HG02840 (cell line): ENCODE measurements around the gene TBXAS1.
"Not testable (repeated sequence)": the region's sequence is repeated elsewhere in the genome, so short reads cannot be mapped to it uniquely, and the experiment has no call there.

Experiments used
- ATAC-seq: cut with Tn5 transposase; IDR thresholded peaks from one replicate; pipeline ENCODE4 v1.9.1; 2021; ENCODE audit warnings: mild to moderate bottlenecking, moderate library complexity, moderate number of reproducible peaks; ENCODE audit not compliant: unreplicated experiment, low FRiP score

The TBXAS1 gene

DNA sequence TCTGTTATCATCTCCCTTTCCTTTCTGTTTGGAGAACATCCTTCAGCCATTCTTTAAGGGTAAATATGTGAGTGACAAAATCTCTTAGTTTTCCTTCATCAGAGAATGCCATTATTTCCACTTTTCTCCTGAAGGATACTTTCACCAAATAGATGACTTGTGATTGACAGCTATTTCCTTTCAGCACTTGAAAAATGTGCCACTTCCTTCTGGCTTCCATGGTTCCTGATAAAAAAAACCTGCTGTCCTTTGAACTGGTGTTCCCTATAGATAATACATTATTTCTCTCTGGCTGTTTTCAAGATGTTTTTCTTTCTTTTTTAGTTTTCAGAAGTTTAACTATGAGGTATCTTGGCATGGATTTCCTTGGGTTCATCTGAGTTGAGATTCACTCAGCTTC is 79.7 kb downstream of the TBXAS1 start:
- no peak for ATAC-seq

DNA sequence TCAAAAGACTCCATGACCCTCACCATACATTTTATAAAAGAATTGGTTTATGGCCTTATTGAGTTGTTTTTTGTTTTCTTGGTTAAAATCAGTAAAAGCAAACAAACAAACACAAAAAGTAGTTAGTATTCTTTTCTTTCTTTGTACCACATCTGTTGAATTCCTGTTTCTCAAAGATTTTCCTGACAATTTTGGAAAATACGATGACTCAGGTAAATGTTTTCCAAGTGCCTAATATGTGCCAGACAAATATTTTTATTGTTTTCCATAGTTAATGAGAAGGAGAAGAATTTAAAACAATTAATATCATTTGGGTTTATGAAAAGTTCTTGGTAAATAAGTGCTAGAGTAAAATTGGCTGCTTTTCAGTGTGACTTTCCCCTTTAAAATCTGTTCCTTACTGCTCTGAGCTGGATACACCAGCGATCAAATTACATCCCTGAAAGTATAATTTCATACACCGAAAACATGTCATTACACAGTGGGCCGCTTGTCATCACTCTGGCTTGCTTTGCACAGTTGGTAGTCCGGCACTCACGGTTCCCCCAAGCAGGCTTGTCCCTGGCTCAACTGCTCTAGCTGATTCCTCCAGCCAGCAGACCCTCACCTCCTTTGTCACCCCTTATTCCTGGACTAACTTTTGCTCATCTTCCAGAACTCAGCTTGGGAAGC is 80.5 kb downstream of the TBXAS1 start:
- no peak for ATAC-seq

DNA sequence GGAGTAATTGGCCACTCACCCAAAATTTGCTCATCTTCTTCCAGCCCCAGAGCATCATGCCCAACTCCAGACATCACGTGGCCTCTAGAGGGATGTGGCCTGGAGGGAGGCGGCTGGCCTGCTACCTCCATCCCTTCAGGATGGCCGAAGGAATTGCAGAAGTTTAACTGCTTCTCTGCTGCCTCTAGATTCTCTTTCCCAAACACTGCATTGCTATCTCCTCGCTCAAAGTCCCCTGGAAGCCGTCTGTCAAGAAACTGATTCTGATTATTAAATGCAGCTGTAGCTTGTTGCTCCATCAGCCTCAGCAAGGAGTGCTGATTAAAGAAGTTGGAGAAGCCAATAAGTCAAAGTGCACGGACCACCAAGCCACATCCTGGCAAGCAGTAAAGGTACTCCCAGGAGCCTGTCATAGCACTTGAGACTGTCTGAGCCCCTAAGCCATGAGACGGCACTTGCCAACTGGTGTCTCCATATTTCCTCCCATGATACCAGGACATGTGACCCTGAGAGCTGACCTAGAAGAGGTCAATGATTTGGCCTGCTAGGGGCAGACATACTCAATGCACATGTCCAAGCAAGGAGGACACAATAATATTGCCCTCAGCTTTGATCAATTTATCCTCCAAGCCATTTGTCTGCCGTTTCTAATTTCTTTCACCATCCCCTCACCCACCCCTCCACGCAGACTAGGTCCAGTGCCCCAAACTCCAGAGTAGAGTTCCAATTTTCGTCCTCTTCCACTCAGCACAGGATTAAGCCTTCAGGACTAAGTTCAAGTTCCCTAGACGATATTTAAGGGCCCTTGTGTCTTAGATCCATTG is 84.2 kb downstream of the TBXAS1 start:
- no peak for ATAC-seq

DNA sequence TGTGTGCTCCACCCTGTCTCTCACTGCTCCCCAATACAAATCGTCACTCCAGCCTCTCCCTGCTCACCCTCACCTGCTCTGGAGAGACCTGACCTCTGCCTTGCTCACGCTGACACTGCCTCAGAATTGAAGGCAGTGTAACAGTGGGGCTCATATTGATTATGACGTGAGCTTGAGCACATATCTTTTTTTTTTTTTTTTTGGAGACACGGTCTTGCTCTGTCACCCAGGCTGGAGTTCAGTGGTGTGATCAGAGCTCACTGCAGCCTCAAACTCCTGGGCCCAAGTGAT is 84.7 kb downstream of the TBXAS1 start:
- no peak for ATAC-seq

DNA sequence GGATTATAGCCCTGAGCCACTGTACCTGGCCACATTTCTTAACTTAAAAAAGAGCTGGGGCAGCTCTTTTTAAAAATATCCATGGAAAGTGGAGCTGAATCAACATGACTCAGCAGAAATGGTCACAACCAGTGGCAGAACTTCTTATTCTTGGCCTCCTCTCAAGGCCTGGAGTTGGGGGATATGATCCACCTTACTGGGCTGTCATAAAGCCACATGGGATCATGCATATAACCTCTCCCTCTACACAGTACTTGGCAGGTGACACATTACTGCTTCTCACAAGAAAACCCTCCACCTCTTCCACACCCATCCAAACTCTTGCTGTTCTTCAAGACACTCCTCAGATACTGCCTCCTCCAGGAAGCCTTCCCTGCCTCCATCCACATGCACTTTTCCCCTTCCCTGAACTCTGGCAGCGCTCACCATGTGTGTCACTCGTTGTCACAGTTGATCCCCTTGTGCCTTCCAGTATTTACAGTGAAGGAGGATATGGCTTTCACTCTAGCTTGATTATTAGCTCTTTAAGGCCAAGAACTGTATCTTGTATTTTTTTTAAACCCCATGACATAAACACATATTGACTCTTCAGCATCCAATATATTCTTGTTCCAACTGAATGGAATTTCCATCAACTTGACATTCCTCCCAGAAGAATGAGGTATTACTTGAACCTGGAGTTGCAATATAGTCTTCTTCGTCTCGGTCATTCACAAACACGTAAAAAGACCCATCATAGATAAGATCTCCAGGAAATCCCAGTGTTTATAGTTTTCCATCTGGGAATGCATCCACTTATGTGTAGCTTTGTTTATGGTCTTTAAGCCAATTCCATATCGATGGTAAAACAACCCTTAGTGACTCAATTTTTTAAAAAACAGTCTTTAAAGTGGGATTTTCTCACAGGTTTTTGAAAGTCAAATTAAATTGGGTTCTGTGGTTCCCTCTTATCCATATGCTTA is 85.5 kb downstream of the TBXAS1 start:
- ATAC-seq, result no peak

DNA sequence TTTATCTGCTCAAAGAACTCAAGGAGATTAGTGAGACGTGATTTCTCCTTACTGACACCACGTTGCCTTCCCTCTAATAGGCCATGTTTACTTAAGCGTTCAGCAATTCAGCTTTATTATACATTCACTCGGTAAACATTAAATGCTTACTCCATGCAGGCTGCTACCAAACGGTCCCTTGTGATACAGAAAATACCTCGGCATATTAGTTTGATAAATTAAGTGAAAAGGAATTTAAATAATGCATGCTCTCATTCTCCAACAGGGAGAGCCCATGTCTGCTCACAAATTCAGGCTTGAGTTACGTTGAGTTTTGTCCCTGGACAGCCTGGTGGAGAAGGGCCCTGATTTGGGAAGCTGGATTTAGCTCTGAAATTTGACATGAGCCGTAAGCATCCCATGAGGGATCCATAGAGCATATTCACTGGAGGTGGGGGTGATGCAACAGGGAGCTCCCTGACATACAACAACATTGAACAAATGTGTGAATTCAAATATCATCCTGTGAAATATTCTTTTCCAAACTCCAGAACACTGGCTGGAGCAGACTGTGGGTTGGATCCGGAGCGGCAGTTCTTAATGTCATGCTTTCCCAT is 86.3 kb downstream of the TBXAS1 start:
- no peak for ATAC-seq

DNA sequence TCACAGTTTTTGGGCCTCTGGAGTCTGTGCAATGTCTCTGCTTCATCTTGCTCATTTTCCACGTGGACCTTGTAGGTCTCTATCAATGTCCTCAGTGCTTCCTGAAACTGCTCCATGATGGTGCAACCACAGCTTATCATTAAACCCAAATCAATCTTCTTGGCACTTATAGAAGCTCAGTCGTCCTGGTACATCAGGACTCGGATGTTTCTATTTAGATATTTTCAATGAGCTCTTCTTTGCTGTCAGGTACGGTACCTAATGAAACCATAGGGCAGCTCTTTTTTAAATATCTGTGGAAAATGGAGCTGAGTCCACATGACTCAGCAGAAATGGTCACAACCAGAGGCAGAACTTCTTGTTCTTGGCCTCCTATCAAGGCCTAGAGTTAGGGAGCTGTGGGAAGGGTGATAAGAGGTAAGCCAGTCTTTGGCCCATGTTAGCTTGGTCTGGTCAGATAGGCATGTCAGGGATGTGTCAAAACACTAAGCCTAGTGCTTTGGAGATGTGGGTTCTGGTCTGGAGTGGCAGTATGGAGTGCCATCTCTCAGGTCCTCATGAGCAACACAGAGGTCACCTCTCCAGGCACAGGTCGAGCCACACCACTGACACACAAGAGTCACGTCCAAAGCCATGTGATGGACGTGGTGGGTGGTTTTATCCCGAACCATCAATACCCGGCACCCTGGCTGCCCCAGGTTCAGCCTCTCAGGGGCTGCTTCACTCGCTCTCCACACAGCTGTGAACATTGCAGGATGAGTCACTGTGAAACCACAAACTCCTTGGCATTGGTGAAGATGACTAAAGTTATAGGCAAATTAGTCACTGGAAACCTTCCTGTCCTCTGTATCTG is 87.0 kb downstream of the TBXAS1 start:
- peak; percentile 89 for ATAC-seq

DNA sequence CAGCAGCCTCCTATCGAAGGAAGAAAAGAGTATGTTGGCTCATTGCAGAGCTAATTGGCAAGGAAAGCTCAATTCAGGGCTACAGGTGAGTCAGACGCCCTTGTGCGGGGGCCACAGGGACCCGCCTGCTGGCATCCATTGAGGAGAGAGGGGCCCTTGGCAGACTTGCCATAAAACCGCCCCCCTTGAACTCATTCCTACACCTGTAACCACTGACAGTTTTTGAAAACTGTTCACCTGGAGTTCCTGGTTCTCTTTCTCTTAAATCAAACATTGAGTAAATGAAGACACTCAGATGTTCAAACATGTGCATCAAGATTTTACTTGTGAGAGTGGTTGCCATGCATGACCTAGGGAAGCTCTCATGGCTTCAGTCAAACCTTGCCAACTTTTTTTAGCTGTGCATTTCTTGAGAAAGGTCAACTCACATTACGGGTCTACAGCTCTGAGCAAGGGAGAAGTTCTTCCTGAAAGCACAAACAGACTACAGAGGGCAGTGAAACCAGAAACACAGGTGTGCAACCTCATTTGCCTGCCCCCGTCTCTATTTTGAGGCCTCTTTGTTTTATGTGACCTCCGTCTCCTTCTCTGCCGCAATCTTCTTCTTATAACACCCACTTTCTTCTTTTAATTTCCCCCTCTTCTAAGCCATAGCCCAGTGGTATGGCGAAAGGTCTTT is 87.8 kb downstream of the TBXAS1 start:
- ATAC-seq, result peak; percentile 74

DNA sequence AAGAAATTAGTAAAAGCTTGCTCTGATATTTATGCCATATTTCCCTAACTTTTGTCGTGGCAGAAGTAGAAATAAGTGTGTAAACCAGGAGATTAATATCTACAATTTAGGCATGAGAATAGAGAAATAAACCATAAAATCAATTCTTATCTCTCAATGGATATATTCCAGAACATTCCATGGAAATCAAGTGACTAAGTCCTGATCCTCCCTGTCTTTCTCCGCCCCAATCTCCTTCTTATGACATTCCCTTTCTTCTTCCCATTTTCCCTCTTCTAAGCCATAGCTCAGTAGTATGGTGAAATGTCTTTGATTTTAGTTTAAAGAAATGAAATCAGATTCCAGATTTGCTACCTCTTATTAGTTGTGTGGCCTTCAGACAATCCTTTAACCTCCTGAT is 88.8 kb downstream of the TBXAS1 start:
- ATAC-seq, result no peak

DNA sequence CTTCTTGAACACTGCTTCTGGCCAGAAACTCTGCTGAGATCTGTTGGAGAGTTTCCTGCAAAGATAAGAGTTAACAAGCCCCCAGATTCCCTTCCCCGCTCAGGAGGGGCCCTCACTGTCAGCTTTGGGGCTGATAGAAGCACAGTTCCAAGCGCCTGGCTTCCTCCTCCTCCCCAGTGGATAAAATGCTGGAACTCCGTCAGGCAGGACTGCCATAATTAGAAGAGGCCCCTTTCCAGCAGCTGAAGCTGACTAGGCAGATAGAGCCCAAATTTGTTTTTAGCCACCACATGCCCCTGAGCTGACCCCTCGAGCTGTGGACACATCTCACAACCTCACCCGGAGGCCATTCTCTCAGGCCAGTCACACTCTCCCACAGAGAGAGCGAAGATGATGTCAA is 89.4 kb downstream of the TBXAS1 start:
- ATAC-seq, result no peak

DNA sequence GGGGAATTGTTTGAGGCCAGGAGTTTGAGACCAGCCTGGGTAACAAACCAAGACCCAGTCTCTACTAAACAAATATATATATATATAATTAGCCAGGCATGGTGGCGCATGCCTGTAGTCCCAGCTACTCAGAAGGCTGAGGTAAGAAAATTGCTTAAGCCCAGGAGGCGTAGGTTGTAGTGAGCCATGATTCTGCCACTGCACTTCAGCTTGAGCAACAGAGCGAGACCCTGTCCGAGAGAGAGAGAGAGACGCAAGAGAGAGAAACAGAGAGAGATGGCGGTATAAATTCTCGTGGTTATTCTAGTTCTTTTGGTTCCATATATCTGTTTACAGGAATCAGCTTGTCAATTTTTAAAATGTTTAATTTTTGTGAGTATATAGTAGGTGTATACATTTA is 94.0 kb downstream of the TBXAS1 start:
- no peak for ATAC-seq

DNA sequence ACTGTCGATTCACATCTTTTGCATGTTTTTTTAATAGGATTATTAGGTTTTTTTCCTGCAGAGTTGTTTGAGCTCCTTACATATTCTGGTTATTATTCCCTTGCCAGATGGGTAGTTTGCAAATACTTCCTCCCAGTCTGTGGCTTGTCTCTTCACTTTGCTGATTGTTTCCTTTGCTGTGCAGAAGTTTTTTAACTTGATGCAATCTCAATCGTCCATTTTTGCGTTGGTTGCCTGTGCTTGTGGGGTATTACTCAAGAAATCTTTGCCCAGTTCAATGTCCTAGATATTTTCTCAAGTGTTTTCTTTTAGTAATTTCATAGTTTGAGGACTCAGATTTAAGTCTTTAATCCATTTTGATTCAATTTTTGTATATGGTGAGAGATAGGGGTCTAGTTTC is 95.4 kb downstream of the TBXAS1 start:
- no peak for ATAC-seq

DNA sequence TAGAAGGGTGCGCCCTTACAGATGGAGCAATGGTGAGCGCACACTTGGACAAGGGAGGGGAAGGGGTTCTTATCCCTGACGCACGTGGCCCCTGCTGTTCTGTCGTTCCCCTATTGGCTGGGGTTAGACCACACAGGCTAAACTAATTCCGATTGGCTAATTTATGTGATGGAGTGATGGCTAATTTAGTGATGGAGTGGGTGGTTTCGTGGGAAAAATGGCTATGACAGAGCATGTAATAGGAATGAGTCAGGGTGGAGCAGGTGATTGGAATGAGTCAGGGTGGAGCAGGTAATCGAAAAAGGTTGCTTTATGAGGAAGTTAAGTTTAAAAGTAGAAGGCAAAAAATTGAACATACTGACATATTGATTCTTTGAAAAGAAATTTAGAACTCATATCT is 100.2 kb downstream of the TBXAS1 start:
- ATAC-seq, result not testable (repeated sequence)

DNA sequence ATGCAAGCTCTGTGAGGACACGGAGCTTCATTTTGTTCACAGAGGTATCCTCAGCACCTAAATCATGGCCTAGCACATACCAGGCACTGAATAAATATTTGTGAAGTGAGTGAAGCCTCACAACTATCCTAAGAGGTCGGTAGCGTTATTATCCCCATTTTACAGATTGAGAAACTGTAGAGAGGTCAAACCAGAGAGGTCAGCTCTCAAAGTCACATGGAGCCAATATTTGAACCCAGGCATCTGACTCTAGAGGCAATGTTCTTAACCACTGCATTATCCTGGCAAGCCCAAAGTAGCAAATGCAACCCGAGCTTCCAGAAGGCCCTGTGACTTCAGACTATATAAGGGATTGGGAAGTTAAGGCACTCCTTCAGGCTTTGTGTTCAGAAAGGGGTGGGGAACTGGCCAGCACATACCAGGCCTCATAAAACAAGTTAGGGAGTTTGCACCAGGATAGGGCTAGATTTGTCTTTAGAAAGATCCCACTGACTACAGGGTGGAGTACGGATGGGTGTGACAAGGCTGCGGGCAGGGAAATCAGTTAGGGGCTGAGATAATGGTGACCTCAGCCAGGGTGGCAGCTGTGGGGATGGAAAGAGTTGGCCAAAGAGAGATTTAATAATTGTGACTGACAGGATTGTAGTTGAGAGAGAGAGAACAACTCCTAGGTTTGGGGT is 101.4 kb downstream of the TBXAS1 start:
- no peak for ATAC-seq

DNA sequence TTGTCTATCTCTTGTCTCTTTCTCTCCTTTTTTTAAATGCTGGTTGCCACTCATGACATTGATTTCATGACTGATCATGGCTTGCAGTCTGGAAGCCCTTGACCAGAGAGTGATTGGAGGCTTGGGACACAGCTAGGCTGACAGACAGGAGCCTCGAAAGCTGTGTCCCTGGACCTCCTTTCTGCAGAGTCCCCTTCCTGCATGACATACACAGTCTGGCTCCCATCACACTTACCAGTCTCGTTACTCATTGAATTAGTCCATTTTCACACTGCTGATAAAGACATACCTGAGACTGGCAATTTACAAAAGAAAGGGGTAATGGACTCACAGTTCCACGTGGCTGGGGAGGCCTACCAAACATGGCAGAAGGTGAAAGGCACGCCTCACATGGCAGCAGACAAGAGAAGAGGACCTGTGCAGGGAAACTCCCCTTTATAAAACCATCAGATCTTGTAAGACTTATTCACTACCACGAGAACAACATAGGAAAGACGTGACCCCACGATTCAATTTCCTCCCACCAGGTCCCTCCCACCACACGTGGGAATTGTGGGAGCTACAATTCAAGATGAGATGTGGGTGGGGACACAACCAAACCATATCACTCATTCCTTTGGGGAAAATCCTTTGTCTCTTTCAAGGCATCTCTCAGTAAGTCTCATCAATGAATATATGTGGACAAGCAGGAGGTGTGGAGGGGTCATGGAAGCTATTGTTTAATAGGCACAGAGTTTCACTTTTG is 102.3 kb downstream of the TBXAS1 start:
- ATAC-seq, result no peak

DNA sequence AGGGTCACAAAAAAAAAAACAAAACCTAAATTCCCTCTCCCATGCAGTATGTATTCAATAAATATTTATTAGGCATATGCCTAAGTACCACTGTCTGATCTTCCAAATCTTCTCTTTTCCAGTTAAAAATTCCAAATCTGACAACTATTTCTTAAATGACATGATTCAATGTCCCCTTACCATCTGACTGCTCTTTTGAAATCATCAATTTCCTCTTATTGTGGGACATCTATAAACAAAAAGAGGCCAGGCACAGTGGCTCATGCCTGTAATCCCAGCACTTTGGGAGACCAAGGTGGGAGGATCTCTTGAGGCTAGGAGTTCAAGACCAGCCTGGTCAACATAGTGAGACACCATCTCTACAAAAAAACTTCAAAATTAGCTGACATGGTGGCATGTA is 103.5 kb downstream of the TBXAS1 start:
- ATAC-seq, result no peak

DNA sequence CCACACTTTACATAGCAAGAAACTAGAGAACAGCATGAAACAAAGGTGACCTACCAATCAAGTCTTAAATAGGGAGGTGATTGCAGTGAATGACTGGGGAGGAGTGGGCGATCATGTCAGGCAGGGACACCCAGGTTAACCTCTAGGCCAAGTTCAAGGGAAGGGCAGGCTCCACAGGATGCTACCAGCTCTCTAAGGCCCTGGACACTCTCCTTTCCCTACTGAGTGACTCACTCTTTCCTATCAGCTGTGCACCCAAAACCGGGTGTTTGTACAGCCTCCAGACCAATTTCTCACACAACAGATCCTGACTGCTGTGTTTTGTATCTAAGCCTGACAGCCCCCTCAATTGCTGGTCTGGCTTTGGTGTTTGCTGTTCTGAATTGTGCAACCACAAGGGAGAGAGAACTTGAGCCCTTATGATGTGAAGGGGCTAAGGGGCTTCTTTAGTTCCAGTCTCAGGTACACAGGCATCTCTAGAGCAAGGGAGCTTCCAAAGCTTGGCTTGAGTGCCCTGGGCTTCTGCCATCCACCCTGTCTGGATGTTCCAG is 107.8 kb downstream of the TBXAS1 start:
- no peak for ATAC-seq

DNA sequence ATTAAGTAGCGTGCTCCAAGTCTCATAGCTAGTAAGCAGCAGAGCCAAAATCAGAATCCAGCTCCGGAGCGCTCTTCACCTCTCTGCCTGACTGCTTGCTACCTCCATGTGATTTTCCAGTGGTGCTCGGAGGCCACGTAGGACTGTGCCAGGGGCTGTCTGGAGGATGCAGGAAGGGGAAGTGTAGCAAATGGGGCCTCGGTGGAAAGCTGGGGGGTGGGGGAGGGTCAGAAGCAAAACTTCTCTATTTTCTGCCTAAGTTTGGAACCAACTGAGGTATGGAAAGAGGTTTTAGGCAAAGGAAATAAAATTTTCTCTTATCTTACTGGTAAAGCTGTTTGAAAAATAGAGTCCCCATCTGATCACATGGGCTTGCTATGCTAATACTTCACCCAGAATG is 108.7 kb downstream of the TBXAS1 start:
- no peak for ATAC-seq
